K562 (cell line): ENCODE results near the gene ZNF644. TPM values are rescaled to one million over a fixed set of nuclear protein-coding genes. Genes with fewer than 3 reads are reported as not detected.

Experiments used
- ADNP ChIP-seq: fragments of 200-800 bp; sonication (Bioruptor generic); IDR thresholded peaks from 2 replicates; pipeline ENCODE4 v1.6.1; 2016; ENCODE audit warnings: missing genetic modification characterization, missing compliant biosample characterization
- ARID1B ChIP-seq: fragments of 450-650 bp; IDR thresholded peaks from 2 replicates; pipeline ENCODE4 v1.6.1; 2016; ENCODE audit warnings: antibody characterized with exemption, mild to moderate bottlenecking, inconsistent platforms
- ASH1L ChIP-seq: fragments of 450-650 bp; IDR thresholded peaks from 2 replicates; pipeline ENCODE4 v1.6.1; 2018; ENCODE audit warnings: borderline replicate concordance, mild to moderate bottlenecking, low read depth; ENCODE audit not compliant: partially characterized antibody
- CEBPB ChIP-seq: fragments of 450-650 bp; IDR thresholded peaks from 2 replicates; pipeline ENCODE4 v1.6.1; 2016; ENCODE audit warnings: missing genetic modification characterization, missing compliant biosample characterization
- EP400 ChIP-seq: fragments of 450-650 bp; IDR thresholded peaks from 2 replicates; pipeline ENCODE4 v1.6.1; 2017; ENCODE audit warnings: antibody characterized with exemption, mild to moderate bottlenecking, moderate library complexity
- ETV5 ChIP-seq: sonication (generic); formaldehyde crosslinking; IDR thresholded peaks from 2 replicates; pipeline ENCODE4 v1.4.0; 2020; ENCODE audit warnings: low read depth, mild to moderate bottlenecking, missing genetic modification reagents
- FOXP4 ChIP-seq: sonication (generic); formaldehyde crosslinking; IDR thresholded peaks from 2 replicates; pipeline ENCODE4 v1.8.0; 2022; ENCODE audit warnings: mild to moderate bottlenecking, missing genetic modification reagents, borderline replicate concordance
- HBP1 ChIP-seq: fragments of 450-650 bp; formaldehyde crosslinking; IDR thresholded peaks from 2 replicates; pipeline ENCODE4 v1.4.0; 2022; ENCODE audit warnings: missing genetic modification characterization
- MCM7 ChIP-seq, 2 experiments: fragments of 450-650 bp; IDR thresholded peaks; 2 replicates each; pipeline ENCODE4 v1.6.1; 2016 to 2018
- MECOM ChIP-seq: fragments of 250-450 bp; sonication (Bioruptor Pico); IDR thresholded peaks from 2 replicates; pipeline ENCODE4 v1.8.0; 2022; ENCODE audit warnings: inconsistent platforms
- MED1 ChIP-seq: sonication (generic); formaldehyde crosslinking; IDR thresholded peaks from 2 replicates; pipeline ENCODE4 v1.8.1; 2023; ENCODE audit warnings: missing genetic modification reagents, borderline replicate concordance
- NCOR1 ChIP-seq: fragments of 450-650 bp; IDR thresholded peaks from 2 replicates; pipeline ENCODE4 v1.6.1; 2016; ENCODE audit warnings: mild to moderate bottlenecking, moderate library complexity
- NFIX ChIP-seq: fragments of 250-450 bp; sonication (Bioruptor Pico); IDR thresholded peaks from 2 replicates; pipeline ENCODE4 v1.4.0; 2020; ENCODE audit warnings: low read depth, mild to moderate bottlenecking, moderate library complexity
- RBM22 ChIP-seq: fragments of 200-400 bp; formaldehyde crosslinking; IDR thresholded peaks from 2 replicates; pipeline ENCODE4 v1.6.1; 2018; ENCODE audit warnings: low read length, low read depth; ENCODE audit not compliant: poor library complexity, severe bottlenecking
- SLC30A9 ChIP-seq: fragments of 250-450 bp; sonication (Bioruptor Pico); IDR thresholded peaks from 2 replicates; pipeline ENCODE4 v1.8.0; 2022; ENCODE audit warnings: mild to moderate bottlenecking, moderate library complexity
- TOE1 ChIP-seq, 2 experiments: fragments of 450-650 bp in 1 of 2; sonication (generic) in 1 of 2; formaldehyde crosslinking in 1 of 2; IDR thresholded peaks; 2 replicates each; pipeline versions ENCODE4 v1.7.1 to v1.8.0; 2016 to 2022; ENCODE audit warnings: borderline replicate concordance in 2 of 2, mild to moderate bottlenecking in 2 of 2, antibody characterized with exemption in 1 of 2, inconsistent platforms in 1 of 2, low read depth in 1 of 2, missing genetic modification reagents in 1 of 2, moderate library complexity in 1 of 2
- VEZF1 ChIP-seq: fragments of 200-800 bp; sonication (Bioruptor generic); IDR thresholded peaks from 2 replicates; pipeline ENCODE4 v1.6.1; 2017; ENCODE audit warnings: missing genetic modification characterization, missing compliant biosample characterization
- ZBTB26 ChIP-seq: fragments of 450-650 bp; formaldehyde crosslinking; IDR thresholded peaks from 2 replicates; pipeline ENCODE4 v1.4.0; 2022; ENCODE audit warnings: missing genetic modification characterization
- ZNF175 ChIP-seq: fragments of 200-800 bp; sonication (Bioruptor generic); IDR thresholded peaks from 2 replicates; pipeline ENCODE4 v1.6.1; 2016; ENCODE audit warnings: low read depth, mild to moderate bottlenecking, missing genetic modification characterization, missing compliant biosample characterization
- ZNF24 ChIP-seq: fragments of 450-650 bp; IDR thresholded peaks from 2 replicates; pipeline ENCODE4 v1.6.1; 2016
- ZNF384 ChIP-seq: IDR thresholded peaks from 2 replicates; pipeline ENCODE4 v1.6.1; 2012; ENCODE audit warnings: low read depth, low read length, improper control_type of control experiment
- ZNF584 ChIP-seq: fragments of 200-800 bp; sonication (Bioruptor generic); IDR thresholded peaks from 2 replicates; pipeline ENCODE4 v1.6.1; 2016; ENCODE audit warnings: low read depth, mild to moderate bottlenecking, missing genetic modification characterization, missing compliant biosample characterization
- polyA plus RNA-seq, 8 experiments: library from polyadenylated mRNA; depleted of rRNA in 4 of 8; stranded (reverse) in 5 of 8; unstranded in 3 of 8; fragments of >200 nt; fragmentation: Nextera tagmentation in 2 of 8; fragmentation: Illumina TruSeq in 1 of 8; extraction: Ambion mirVana in 2 of 8; extraction: Trizol in 1 of 8; gene quantifications; 2 replicates each; pipeline versions ENCODE4 v1.2.1 to v1.2.3, GENCODE V29; 2011 to 2014; ENCODE audit warnings: inconsistent platforms in 1 of 8, missing spikeins in 1 of 8
- total RNA-seq, 7 experiments: library from RNA; depleted of rRNA in 6 of 7; stranded (reverse); fragments of >200 nt in 6 of 7; fragmentation: Illumina TruSeq in 2 of 7; extraction: Trizol in 2 of 7; gene quantifications; 2 replicates each; pipeline versions ENCODE4 v1.2.1 to v1.2.3, GENCODE V29; 2011 to 2021; ENCODE audit warnings: low replicate concordance in 1 of 7

Gene ZNF644
- total and polyA plus RNA-seq, 9 of the 15 experiments (the other 6 are each of a cell fraction or from before 2014, with no cell fraction given) = 25.3 to 71.4 (median 39.6) TPM

- TF ChIP-seq HBP1 (CRISPR knock-in tag) = no peak
- no peak for TF ChIP-seq ZBTB26 (CRISPR knock-in tag)
- TF ChIP-seq ZNF24 = no peak
- no peak for TF ChIP-seq RBM22
- peak; percentile 87 for TF ChIP-seq CEBPB (tag)
- TF ChIP-seq NFIX (CRISPR knock-in tag) = no peak
- no peak for TF ChIP-seq ASH1L
- TF ChIP-seq EP400 = peak; percentile 19; the same call in 1 of the 2 replicates
- TF ChIP-seq SLC30A9 (CRISPR knock-in tag) = no peak
- TF ChIP-seq NCOR1 = peak; percentile 61
- no peak for TF ChIP-seq ADNP (tag)
- TF ChIP-seq VEZF1 = no peak
- no peak for TF ChIP-seq MED1 (CRISPR knock-in tag)
- TF ChIP-seq ZNF175 (CRISPR knock-in tag) = no peak
- no peak for TF ChIP-seq ZNF384
- no peak for TF ChIP-seq ZNF584 (CRISPR knock-in tag)
- TF ChIP-seq ETV5 (CRISPR knock-in tag) = no peak
- peak; percentile 68 for TF ChIP-seq ARID1B
- TF ChIP-seq TOE1 (IDR thresholded peaks at IDR 0.05; ENCODE audit: borderline replicate concordance) = no peak
- no peak for TF ChIP-seq TOE1 (CRISPR knock-in tag; IDR thresholded peaks at IDR 0.05; ENCODE audit: borderline replicate concordance, low read depth)
- no peak for TF ChIP-seq FOXP4 (CRISPR knock-in tag)
- TF ChIP-seq MECOM (CRISPR knock-in tag) = no peak
- TF ChIP-seq MCM7 (IDR thresholded peaks at IDR 0.05) = no peak
Measured at GRCh38 chr1:90925928-90926869, 95.6 kb downstream of the ZNF644 start (continued).
